ES-I3 (cell line): Measurements from ENCODE around the gene ADNP2.

Experiments
- H3K36me3 ChIP-seq: 2 replicates; pipeline ENCODE4 v1.6.1; 2013; ENCODE audit warnings: mild to moderate bottlenecking, low read length, control low read depth, moderate library complexity; ENCODE audit not compliant: insufficient read depth
- H3K4me1 ChIP-seq: 2 replicates; pipeline ENCODE4 v1.6.1; 2013; ENCODE audit warnings: mild to moderate bottlenecking, control low read depth, low read length; ENCODE audit not compliant: insufficient read depth
- H3K9ac ChIP-seq: 2 replicates; pipeline ENCODE4 v1.6.1; 2013; ENCODE audit warnings: low read depth, mild to moderate bottlenecking, low read length, moderate library complexity
- H3K9me3 ChIP-seq: 2 replicates; pipeline ENCODE4 v1.6.1; 2013; ENCODE audit warnings: mild to moderate bottlenecking, low read length, moderate library complexity; ENCODE audit not compliant: control insufficient read depth, insufficient read depth

ADNP2 gene

DNA sequence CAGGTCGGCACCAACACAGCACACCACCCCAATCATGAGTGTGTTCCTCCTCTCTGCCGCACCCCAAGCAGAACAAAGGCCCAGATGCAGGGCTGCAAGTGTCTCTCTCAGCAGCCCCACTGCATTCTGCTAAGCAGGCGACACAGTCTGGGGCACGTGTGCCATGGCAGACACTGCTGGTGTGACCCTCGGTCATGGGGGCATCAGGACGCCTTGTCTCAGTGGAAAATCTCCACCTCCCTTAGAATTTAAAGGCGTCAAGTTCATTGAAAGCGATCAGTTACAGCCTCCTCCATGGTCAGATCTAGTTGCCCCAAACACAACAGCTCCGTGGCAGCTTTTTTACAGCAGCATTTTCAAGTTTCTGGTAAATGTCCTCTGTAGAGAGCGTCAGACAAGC, 57.2 kb downstream of the ADNP2 start:
- Histone ChIP-seq H3K36me3 (no peaks in the 10 kb centered on the region), H3K9ac (no peak overlapping the region), H3K9me3 (peaks cover 5% of the 10 kb centered on the region; the same call in 1 of the 2 replicates), H3K4me1 (no peaks in the 10 kb centered on the region)

DNA sequence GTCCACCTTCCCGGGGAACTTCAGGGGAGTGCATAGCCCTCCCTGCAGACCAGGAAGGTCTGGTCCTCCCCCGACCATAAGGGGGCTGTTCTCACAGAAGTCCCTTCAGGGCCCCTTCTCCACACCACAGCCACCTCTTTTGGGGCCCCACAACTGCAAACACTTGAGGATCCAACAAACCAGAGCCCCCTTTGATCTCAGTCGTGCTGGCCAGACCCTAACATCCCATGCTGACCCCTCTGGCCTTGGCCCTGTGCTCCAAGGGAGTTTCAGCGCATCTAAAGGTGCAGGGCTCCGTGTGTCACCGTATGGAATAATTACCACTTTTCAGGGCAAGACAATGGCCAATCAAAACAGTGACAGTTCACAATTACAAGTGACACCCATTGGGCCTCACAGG, 57.7 kb downstream of the ADNP2 start:
- Histone ChIP-seq H3K36me3 (no peaks in the 10 kb centered on the region), H3K9me3 (peaks cover 5% of the 10 kb centered on the region; the same call in 1 of the 2 replicates), H3K4me1 (no peaks in the 10 kb centered on the region), H3K9ac (no peak overlapping the region)

DNA sequence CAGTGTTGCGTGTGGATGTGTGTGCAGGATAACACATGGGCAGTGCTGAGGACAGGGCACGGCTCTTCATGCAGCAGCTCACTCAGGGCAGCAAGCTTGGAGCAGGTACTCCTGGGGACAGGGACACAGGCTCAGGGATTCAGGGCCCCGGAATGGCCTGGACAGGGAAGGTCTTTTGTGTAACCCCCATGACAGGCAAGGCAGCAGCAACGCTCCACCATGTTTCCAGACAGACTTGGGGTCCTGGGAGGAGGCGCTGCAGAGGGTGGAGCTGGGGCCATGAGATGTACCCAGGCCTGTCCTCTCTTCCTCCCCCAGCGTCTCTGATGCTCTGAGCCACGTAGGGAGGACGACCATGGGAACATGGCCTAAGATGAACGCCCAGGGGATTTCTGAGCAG, 58.3 kb downstream of the ADNP2 start:
- Histone ChIP-seq H3K36me3 (no peaks in the 10 kb centered on the region), H3K4me1 (no peaks in the 10 kb centered on the region), H3K9me3 (peaks cover 5% of the 10 kb centered on the region; the same call in 1 of the 2 replicates), H3K9ac (no peak overlapping the region)

- no peaks in the 10 kb centered on the region for H3K36me3 ChIP-seq
- H3K9me3 ChIP-seq, result peaks cover 2% of the 10 kb centered on the region; the same call in 1 of the 2 replicates
- H3K9ac ChIP-seq, result no peak overlapping the region
- no peaks in the 10 kb centered on the region for H3K4me1 ChIP-seq
Measured at GRCh38 chr18:80167931-80168330, 58.9 kb downstream of the ADNP2 start.

DNA sequence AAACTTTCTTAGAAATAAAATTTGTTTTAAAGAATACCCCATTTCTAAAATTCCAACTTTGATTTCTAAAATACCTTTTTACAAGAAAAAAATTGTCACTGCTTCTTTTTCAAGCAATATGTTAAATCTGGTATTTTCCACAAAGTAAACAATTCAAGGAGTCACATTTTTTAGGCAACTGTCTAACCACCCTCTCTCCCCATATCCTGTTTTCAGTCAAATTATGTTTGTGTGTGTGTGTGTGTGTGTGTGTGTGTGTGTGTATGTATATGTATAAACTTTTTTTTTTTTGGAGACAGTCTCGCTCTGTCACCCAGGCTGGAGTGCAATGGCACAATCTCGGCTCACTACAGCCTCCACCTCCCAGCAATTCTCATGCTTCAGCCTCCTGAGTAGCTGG, 59.3 kb downstream of the ADNP2 start:
- Histone ChIP-seq H3K36me3 (no peaks in the 10 kb centered on the region), H3K9ac (no peak overlapping the region), H3K9me3 (no peaks in the 10 kb centered on the region), H3K4me1 (no peaks in the 10 kb centered on the region)

DNA sequence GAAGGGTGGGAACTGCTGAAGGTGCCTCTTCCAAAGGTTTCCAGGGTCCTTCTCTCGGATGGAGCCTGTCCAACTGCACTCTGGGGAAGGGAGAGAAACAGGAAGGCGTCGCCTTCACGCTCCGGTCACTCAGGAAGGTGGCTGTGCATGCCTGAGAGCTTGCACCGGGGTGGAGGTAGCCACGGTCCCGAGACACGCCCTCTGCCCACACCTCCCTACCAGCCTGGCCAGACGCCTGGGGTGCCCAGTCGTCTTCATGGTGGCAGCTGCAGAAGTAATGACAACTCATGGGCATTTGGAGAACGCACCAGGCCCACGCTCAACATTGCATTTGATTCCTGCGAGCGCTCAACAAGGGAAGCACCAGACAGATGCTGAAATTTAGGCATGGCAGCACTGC, 59.9 kb downstream of the ADNP2 start:
- Histone ChIP-seq H3K36me3 (no peaks in the 10 kb centered on the region), H3K9ac (no peak overlapping the region), H3K4me1 (no peaks in the 10 kb centered on the region), H3K9me3 (no peaks in the 10 kb centered on the region)

GRCh38 chr18:80169607-80170006, 60.5 kb downstream of the ADNP2 start:
- H3K4me1 ChIP-seq, result no peaks in the 10 kb centered on the region
- H3K9me3 ChIP-seq, result no peaks in the 10 kb centered on the region
- H3K9ac ChIP-seq, result no peak overlapping the region
- H3K36me3 ChIP-seq, result no peaks in the 10 kb centered on the region

GRCh38 chr18:80170395-80171053, 61.5 kb downstream of the ADNP2 start:
- Histone ChIP-seq H3K4me1 (no peaks in the 10 kb centered on the region), H3K9ac (no peak overlapping the region), H3K36me3 (no peaks in the 10 kb centered on the region), H3K9me3 (no peaks in the 10 kb centered on the region)

GRCh38 chr18:80171054-80171872, 62.2 kb downstream of the ADNP2 start:
- no peaks in the 10 kb centered on the region for H3K36me3 ChIP-seq
- H3K4me1 ChIP-seq, result no peaks in the 10 kb centered on the region
- no peak overlapping the region for H3K9ac ChIP-seq
- no peaks in the 10 kb centered on the region for H3K9me3 ChIP-seq

GRCh38 chr18:80172056-80172455, 63.0 kb downstream of the ADNP2 start:
- Histone ChIP-seq H3K9ac (no peak overlapping the region), H3K4me1 (no peaks in the 10 kb centered on the region), H3K36me3 (no peaks in the 10 kb centered on the region), H3K9me3 (no peaks in the 10 kb centered on the region)

- H3K36me3 ChIP-seq, result no peaks in the 10 kb centered on the region
- no peaks in the 10 kb centered on the region for H3K9me3 ChIP-seq
- H3K4me1 ChIP-seq, result no peaks in the 10 kb centered on the region
- H3K9ac ChIP-seq, result no peak overlapping the region
Measured at GRCh38 chr18:80173060-80173459, 64.0 kb downstream of the ADNP2 start.

DNA sequence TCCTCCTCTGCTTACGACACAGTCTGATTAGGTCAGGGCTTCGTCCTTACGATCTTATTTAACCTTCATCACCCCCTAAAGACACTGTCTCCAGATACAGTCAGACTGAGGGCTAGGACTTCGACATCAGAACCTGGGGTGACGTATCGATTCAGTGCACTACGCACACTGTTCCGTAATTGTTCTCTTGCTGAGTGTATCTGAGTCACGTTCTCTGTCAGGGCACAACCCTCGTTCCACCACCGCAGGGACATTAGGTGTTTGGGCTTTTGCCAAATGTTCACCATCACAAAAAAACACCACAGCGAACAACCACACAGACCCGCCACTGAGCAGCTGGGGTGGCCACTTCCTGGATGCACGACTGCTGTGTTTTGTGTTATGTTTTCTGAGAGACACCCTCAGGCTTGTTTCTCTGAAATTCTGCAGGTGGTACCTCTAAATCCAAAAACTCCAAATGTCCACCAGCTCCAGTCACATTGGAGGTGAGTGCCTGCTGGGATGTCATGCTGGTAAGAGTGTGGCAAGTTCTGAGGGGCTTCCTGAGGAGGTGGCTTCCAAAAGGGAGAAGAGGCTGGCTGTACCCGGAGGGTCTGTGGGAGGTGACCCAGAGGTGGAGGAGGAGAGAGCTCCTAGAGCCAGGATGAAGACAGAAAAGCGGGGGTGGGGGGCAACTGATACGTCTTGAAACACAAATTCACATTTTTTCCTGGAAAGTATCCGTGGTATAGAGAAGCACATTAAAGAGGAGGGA, 66.6 kb downstream of the ADNP2 start:
- no peak overlapping the region for H3K9ac ChIP-seq
- H3K36me3 ChIP-seq, result no peaks in the 10 kb centered on the region
- H3K9me3 ChIP-seq, result no peaks in the 10 kb centered on the region
- H3K4me1 ChIP-seq, result no peaks in the 10 kb centered on the region

DNA sequence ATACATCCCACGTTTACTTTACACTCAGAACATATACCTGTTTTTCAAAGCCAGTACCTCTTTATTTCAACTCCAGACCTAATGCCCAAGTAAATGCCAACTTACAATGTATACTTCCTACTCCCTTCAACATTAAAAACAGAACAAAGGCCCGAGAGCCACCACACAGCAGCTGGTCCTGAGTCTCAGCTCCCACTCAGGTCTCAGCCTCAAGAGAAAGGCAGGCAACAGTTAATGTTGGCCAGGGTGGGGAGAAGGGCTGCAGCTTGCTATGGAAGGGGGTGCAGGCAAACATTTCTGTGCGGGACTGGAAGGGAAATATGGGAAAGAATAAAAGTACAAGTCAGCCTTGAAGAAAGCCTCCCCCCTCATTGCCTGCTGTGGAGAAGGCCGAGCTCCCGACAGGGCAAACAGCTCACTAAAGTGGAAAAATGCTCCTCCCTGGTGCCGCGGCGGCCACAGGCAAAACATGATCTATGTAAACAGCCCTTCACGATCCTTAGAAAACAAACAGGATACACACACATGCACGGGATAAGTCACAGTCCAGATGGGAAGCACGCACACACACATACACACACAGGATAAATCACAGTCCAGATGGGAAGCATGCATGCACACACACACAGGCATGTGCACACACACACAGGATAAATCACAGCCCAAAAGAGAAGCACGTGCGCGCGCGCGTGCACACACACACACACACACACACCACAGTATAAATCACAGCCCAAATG, 67.4 kb downstream of the ADNP2 start:
- H3K9ac ChIP-seq, result no peak overlapping the region
- H3K9me3 ChIP-seq, result no peaks in the 10 kb centered on the region

GRCh38 chr18:80177128-80177527, 68.1 kb downstream of the ADNP2 start:
- Histone ChIP-seq H3K4me1 (no peaks in the 10 kb centered on the region), H3K9me3 (no peaks in the 10 kb centered on the region), H3K36me3 (no peaks in the 10 kb centered on the region), H3K9ac (no peak overlapping the region)

More for the DNA sequence above, 67.4 kb downstream of the ADNP2 start:
- H3K4me1 ChIP-seq, result no peaks in the 10 kb centered on the region
- no peaks in the 10 kb centered on the region for H3K36me3 ChIP-seq
